Endothelial cell of umbilical vein (primary cell): ENCODE results near the gene SCARF2.

Source experiments
- CTCF ChIP-seq, 2 donors: IDR thresholded peaks; 1 replicate in 1 of 2; 2 replicates in 1 of 2; pipeline ENCODE4 v1.5.1; 2011; ENCODE audit warnings: low read length in 2 of 2, mild to moderate bottlenecking in 2 of 2, moderate library complexity in 2 of 2, control low read depth in 1 of 2, inconsistent platforms in 1 of 2, low read depth in 1 of 2; ENCODE audit not compliant: insufficient read depth in 1 of 2; ENCODE audit errors: extremely low read depth in 1 of 2
- EZH2 ChIP-seq: IDR thresholded peaks from 2 replicates; pipeline ENCODE4 v1.6.1; 2012; ENCODE audit warnings: borderline replicate concordance, low read depth, mild to moderate bottlenecking, moderate library complexity, low read length, inconsistent platforms; ENCODE audit not compliant: severe bottlenecking
- FOS ChIP-seq: IDR thresholded peaks from 2 replicates; pipeline ENCODE4 v1.6.1; 2011; ENCODE audit warnings: mild to moderate bottlenecking, low read length, moderate library complexity, borderline replicate concordance; ENCODE audit not compliant: insufficient read depth
- GATA2 ChIP-seq: IDR thresholded peaks from 2 replicates; pipeline ENCODE4 v1.7.0; 2011; ENCODE audit warnings: low read depth, mild to moderate bottlenecking, moderate library complexity, mixed read lengths, low read length; ENCODE audit not compliant: insufficient read length, insufficient read depth
- JUN ChIP-seq: IDR thresholded peaks from 2 replicates; pipeline ENCODE4 v1.6.1; 2011; ENCODE audit warnings: borderline replicate concordance, low read depth; ENCODE audit not compliant: insufficient read length, insufficient read depth
- MAX ChIP-seq: IDR thresholded peaks from 2 replicates; pipeline ENCODE4 v1.6.1; 2011; ENCODE audit not compliant: insufficient read depth, insufficient read length
- POLR2A ChIP-seq: IDR thresholded peaks from 2 replicates; pipeline ENCODE4 v1.6.1; 2012; ENCODE audit warnings: low read depth, mild to moderate bottlenecking, control low read depth, low read length

GRCh38 chr22:20475115-20475436 lies 37.5 kb upstream of the SCARF2 start:
- TF ChIP-seq POLR2A (no peak), CTCF (IDR thresholded peaks at IDR 0.05; ENCODE audit: extremely low read depth in 1 of 2, insufficient read depth in 1 of 2, low read depth in 1 of 2, low read length in 2 of 2) (no peak), MAX (no peak), GATA2 (no peak), JUN (no peak), EZH2 (no peak), FOS (no peak)
